K562 (cell line): Measurements from ENCODE around the gene OR11A1.
A peak's percentile ranks its signal among the peaks of the same experiment; 100 is the strongest.

Experiments used
- TF ChIP-seq, protein P1 (sequence below), 3 experiments: IDR thresholded peaks in 2 of 3; conservative IDR thresholded peaks in 1 of 3; 2 replicates each; pipeline ENCODE4 v1.5.1; 2011 to 2012; ENCODE audit warnings: low read length in 3 of 3, mild to moderate bottlenecking in 3 of 3, control low read depth in 2 of 3, improper control_type of control experiment in 1 of 3, inconsistent platforms in 1 of 3, low read depth in 1 of 3, mixed read lengths in 1 of 3, moderate library complexity in 1 of 3; ENCODE audit not compliant: insufficient read depth in 2 of 3
- TF ChIP-seq, protein P2 (sequence below): fragments of 450-650 bp; formaldehyde crosslinking; IDR thresholded peaks from 2 replicates; pipeline ENCODE4 v1.4.0; 2020; ENCODE audit warnings: mild to moderate bottlenecking, moderate library complexity

DNA sequence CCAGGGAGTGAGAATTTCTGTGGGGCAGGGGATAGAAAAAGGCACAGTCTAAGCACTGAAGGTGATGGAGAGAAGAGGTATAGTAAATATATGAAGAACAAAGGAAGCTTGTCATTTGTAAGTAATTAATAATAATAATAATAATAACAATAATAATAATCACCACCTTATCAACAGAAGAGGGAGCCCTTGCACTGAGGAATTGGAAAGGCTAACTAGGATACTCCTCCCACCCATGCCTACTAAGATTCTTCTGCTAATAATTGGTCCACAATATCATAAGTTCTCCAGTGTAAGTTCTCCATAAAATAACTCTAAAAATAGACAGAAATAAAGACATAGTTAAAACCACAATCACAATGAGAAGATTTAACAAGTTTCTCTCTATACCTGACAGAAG lies 80.9 kb downstream of the OR11A1 start:
- TF ChIP-seq, protein P1, sequence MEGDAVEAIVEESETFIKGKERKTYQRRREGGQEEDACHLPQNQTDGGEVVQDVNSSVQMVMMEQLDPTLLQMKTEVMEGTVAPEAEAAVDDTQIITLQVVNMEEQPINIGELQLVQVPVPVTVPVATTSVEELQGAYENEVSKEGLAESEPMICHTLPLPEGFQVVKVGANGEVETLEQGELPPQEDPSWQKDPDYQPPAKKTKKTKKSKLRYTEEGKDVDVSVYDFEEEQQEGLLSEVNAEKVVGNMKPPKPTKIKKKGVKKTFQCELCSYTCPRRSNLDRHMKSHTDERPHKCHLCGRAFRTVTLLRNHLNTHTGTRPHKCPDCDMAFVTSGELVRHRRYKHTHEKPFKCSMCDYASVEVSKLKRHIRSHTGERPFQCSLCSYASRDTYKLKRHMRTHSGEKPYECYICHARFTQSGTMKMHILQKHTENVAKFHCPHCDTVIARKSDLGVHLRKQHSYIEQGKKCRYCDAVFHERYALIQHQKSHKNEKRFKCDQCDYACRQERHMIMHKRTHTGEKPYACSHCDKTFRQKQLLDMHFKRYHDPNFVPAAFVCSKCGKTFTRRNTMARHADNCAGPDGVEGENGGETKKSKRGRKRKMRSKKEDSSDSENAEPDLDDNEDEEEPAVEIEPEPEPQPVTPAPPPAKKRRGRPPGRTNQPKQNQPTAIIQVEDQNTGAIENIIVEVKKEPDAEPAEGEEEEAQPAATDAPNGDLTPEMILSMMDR (IDR thresholded peaks at IDR 0.05 in 2 of 3, conservative IDR thresholded peaks at IDR 0.05 in 1 of 3; ENCODE audit: insufficient read depth in 2 of 3, low read depth in 1 of 3, low read length in 3 of 3), result peak in 2 of 3 experiments; percentile 12 to 24; a peak in 2 of 6 replicates
- TF ChIP-seq, protein P2, sequence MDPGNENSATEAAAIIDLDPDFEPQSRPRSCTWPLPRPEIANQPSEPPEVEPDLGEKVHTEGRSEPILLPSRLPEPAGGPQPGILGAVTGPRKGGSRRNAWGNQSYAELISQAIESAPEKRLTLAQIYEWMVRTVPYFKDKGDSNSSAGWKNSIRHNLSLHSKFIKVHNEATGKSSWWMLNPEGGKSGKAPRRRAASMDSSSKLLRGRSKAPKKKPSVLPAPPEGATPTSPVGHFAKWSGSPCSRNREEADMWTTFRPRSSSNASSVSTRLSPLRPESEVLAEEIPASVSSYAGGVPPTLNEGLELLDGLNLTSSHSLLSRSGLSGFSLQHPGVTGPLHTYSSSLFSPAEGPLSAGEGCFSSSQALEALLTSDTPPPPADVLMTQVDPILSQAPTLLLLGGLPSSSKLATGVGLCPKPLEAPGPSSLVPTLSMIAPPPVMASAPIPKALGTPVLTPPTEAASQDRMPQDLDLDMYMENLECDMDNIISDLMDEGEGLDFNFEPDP (CRISPR knock-in tag), result no peak
